CD4-positive, alpha-beta T cell treated with Interleukin-1 beta for 1 hour (primary cell): ENCODE measurements around the gene ZNF610.

Experiments
- DNase-seq, 2 donors: peaks; one replicate each; pipeline ENCODE4 v3.0.0-alpha.2; 2020 to 2022

Gene ZNF610

GRCh38 chr19:52398081-52398441, 62.0 kb downstream of the ZNF610 start:
- peak in 1 of 2 donors; percentile 3 for DNase-seq

GRCh38 chr19:52410276-52410675, 74.2 kb downstream of the ZNF610 start:
- DNase-seq = no peak

DNA sequence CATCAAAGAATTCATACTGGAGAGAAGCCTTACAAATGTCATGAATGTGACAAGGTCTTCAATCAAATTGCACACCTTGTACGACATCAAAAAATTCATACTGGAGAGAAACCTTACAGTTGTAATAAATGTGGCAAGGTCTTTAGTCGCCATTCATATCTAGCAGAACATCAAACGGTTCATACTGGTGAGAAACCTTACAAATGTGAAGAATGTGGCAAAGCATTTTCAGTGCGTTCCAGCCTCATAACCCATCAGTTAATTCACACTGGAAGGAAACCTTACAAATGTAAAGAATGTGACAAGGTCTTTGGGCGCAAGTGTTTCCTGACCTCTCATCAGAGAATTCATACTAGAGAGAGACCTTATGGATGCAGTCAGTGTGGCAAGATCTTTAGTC, 79.7 kb downstream of the ZNF610 start:
- DNase-seq = no peak
